GM12878 (cell line): ENCODE data around the gene PRMT1. TPM values are rescaled to one million over a fixed set of nuclear protein-coding genes. Genes with fewer than 3 reads are reported as not detected.

Experiments used
- ATAC-seq: fragments of 200-7000 bp; cut with Tn5 transposase; 3 replicates; pipeline ENCODE4 v1.9.1; 2020; ENCODE audit warnings: mild to moderate bottlenecking, moderate library complexity
- BruUV-seq: library from RNA; stranded (reverse); fragments of 400-500 nt; replicated peaks from 2 replicates; lab custom pipeline; 2021; lab: Mats Ljungman, UMichigan
- CTCF ChIA-PET: fragments of 300-600 bp; sonication (Branson Sonifier 250); formaldehyde crosslinking; extraction: SDS; loops from one replicate; lab custom pipeline; 2021; ENCODE audit warnings: inconsistent platforms; lab: Yijun Ruan, JAX
- POLR2A ChIA-PET: fragments of 350-600 bp; formaldehyde crosslinking; extraction: SDS; loops from one replicate; lab custom pipeline; 2021; ENCODE audit warnings: inconsistent platforms; lab: Charles Lee
- RAD21 ChIA-PET: fragments of 300-600 bp; sonication (Branson Sonifier 250); formaldehyde crosslinking; loops from one replicate; lab custom pipeline; 2023; ENCODE audit warnings: antibody characterized with exemption; ENCODE audit not compliant: unreplicated experiment; lab: Charles Lee
- SMC1A ChIA-PET: fragments of 300-600 bp; sonication (Branson Sonifier 250); formaldehyde crosslinking; loops from one replicate; lab custom pipeline; 2023; ENCODE audit not compliant: unreplicated experiment, uncharacterized antibody; lab: Charles Lee
- DNase-seq: peaks from one replicate; pipeline ENCODE4 v3.0.0-alpha.2; 2011; ENCODE audit warnings: low read depth, low spot score
- FAIRE-seq: peaks from 3 replicates; lab custom pipeline; 2011; peaks lifted over from hg19 to GRCh38; lab: Jason Lieb, UNC
- H2AFZ ChIP-seq: 2 replicates; pipeline ENCODE4 v1.6.0; 2011; ENCODE audit warnings: low read depth, low read length, control low read depth; ENCODE audit not compliant: control insufficient read depth
- H3K27ac ChIP-seq: 2 replicates; pipeline ENCODE4 v1.5.1; 2011; ENCODE audit warnings: control low read depth; ENCODE audit not compliant: control insufficient read depth, insufficient read depth
- H3K27me3 ChIP-seq, 2 experiments: replicated peaks in 1 of 2; 2 replicates each; pipeline versions ENCODE4 v1.6.0 to v1.6.1; 2011; ENCODE audit warnings: low read length in 1 of 2; ENCODE audit not compliant: control insufficient read depth in 2 of 2, insufficient read depth in 2 of 2
- H3K36me3 ChIP-seq, 2 experiments: 2 replicates each; pipeline ENCODE4 v1.5.1; 2011; ENCODE audit warnings: low read length in 1 of 2; ENCODE audit not compliant: control insufficient read depth in 2 of 2, insufficient read depth in 2 of 2
- H3K4me1 ChIP-seq: 2 replicates; pipeline ENCODE4 v1.6.1; 2011; ENCODE audit warnings: mild to moderate bottlenecking, low read length, moderate library complexity, mixed read lengths; ENCODE audit not compliant: control insufficient read depth, insufficient read depth
- H3K4me2 ChIP-seq: 2 replicates; pipeline ENCODE4 v1.6.0; 2011; ENCODE audit warnings: control low read depth; ENCODE audit not compliant: control insufficient read depth, insufficient read depth
- H3K4me3 ChIP-seq: fragments of 200-600 bp; sonication (generic); 2 replicates; pipeline ENCODE4 v1.5.1; 2016
- H3K79me2 ChIP-seq: 2 replicates; pipeline ENCODE4 v1.6.0; 2011; ENCODE audit warnings: low read length; ENCODE audit not compliant: control insufficient read depth, insufficient read depth
- H3K9ac ChIP-seq: 2 replicates; pipeline ENCODE4 v1.8.0; 2011; ENCODE audit warnings: low read length, control low read depth, mixed read lengths; ENCODE audit not compliant: control insufficient read depth, insufficient read depth
- H3K9me3 ChIP-seq: replicated peaks from 3 replicates; pipeline ENCODE4 v1.5.1; 2011; ENCODE audit warnings: mild to moderate bottlenecking, low read length; ENCODE audit not compliant: control insufficient read depth, insufficient read depth
- H4K20me1 ChIP-seq: 2 replicates; pipeline ENCODE4 v1.6.0; 2011; ENCODE audit not compliant: control insufficient read depth, insufficient read depth
- ASH2L ChIP-seq: fragments of 300-600, 200-600 bp; sonication (generic); IDR thresholded peaks from 2 replicates; pipeline ENCODE4 v1.6.1; 2017; ENCODE audit warnings: low read depth, mild to moderate bottlenecking, borderline replicate concordance
- CBX5 ChIP-seq: sonication (generic); IDR thresholded peaks from 2 replicates; pipeline ENCODE4 v1.6.1; 2016; ENCODE audit warnings: low read depth, moderate library complexity, mild to moderate bottlenecking, inconsistent platforms
- CHD1 ChIP-seq: IDR thresholded peaks from 2 replicates; pipeline ENCODE4 v1.6.1; 2012; ENCODE audit warnings: low read depth, low read length, improper control_type of control experiment
- CUX1 ChIP-seq: IDR thresholded peaks from 2 replicates; pipeline ENCODE4 v1.6.1; 2012; ENCODE audit warnings: improper control_type of control experiment, low read depth, low read length; ENCODE audit not compliant: insufficient replicate concordance
- EGR1 ChIP-seq, 2 experiments: IDR thresholded peaks; 1 replicate in 1 of 2; 2 replicates in 1 of 2; pipeline ENCODE4 v1.6.1; 2011 to 2012; ENCODE audit warnings: low read depth in 2 of 2, low read length in 2 of 2, borderline replicate concordance in 1 of 2, mild to moderate bottlenecking in 1 of 2, moderate library complexity in 1 of 2
- MTA2 ChIP-seq: fragments of 450-650 bp; IDR thresholded peaks from 2 replicates; pipeline ENCODE4 v1.6.1; 2016; ENCODE audit warnings: low read depth, mild to moderate bottlenecking, moderate library complexity
- RELA ChIP-seq: fragments of 450-650 bp; IDR thresholded peaks from 2 replicates; pipeline ENCODE4 v1.8.0; 2014; ENCODE audit warnings: borderline replicate concordance; ENCODE audit not compliant: partially characterized antibody
- WRNIP1 ChIP-seq: IDR thresholded peaks from 2 replicates; pipeline ENCODE4 v1.6.1; 2011; ENCODE audit warnings: low read depth, low read length, improper control_type of control experiment, borderline replicate concordance
- WGBS: methylation state at CpG from one replicate; pipeline ENCODE4 v1.1.6; 2016; ENCODE audit warnings: low lambda C conversion rate; ENCODE audit not compliant: insufficient replicate concordance, insufficient coverage; ENCODE audit errors: missing lambda C conversion rate; 5-methylcytosine and 5-hydroxymethylcytosine counted together
- in situ Hi-C: fragments of 300-500 bp; cut with MboI; formaldehyde crosslinking; loops from 9 replicates; pipeline ENCODE4 v1.14.3; 2018; ENCODE audit warnings: mixed read lengths
- intact Hi-C: fragments of 100-400 bp; cut with micrococcal nuclease; formaldehyde crosslinking; loops from one replicate; pipeline ENCODE4 v1.14.2; 2022; ENCODE audit not compliant: unreplicated experiment
- polyA plus RNA-seq, 11 experiments: library from polyadenylated mRNA; depleted of rRNA in 4 of 11; unstranded in 6 of 11; stranded (reverse) in 5 of 11; fragments of >200 nt; fragmentation: Nextera tagmentation in 4 of 11; fragmentation: Illumina TruSeq in 1 of 11; extraction: Ambion mirVana in 4 of 11; extraction: Trizol in 1 of 11; gene quantifications; 1 replicate in 1 of 11; 2 replicates in 10 of 11; pipeline versions ENCODE4 v1.2.1 to v1.2.3, GENCODE V29; 2011 to 2016; ENCODE audit warnings: inconsistent platforms in 2 of 11, missing spikeins in 2 of 11, low read depth in 1 of 11
- total RNA-seq, 4 experiments: library from RNA; depleted of rRNA in 3 of 4; stranded (reverse); fragments of >200 nt in 3 of 4; fragmentation: Illumina TruSeq in 1 of 4; extraction: Trizol in 1 of 4; gene quantifications; 2 replicates each; pipeline versions ENCODE4 v1.2.1 to v1.2.3, GENCODE V29; 2013 to 2021
- TF ChIP-seq, protein P1 (sequence below): fragments of 450-650 bp; IDR thresholded peaks from 2 replicates; pipeline ENCODE4 v1.6.1; 2017; ENCODE audit warnings: low read depth, mild to moderate bottlenecking, moderate library complexity

Gene PRMT1
- total and polyA plus RNA-seq, 10 of the 15 experiments (the other 5 are each of a cell fraction or from before 2014, with no cell fraction given): 19.9 to 667 (median 444) TPM

GRCh38 chr19:49696865-49697264 lies 19.8 kb downstream of the PRMT1 start:
- CTCF ChIA-PET: no interaction called here
- H3K9ac ChIP-seq: no peak overlapping the region

More at GRCh38 chr19:49696865-49697264, 19.8 kb downstream of the PRMT1 start:
- POLR2A ChIA-PET: no interaction called here
- no peaks in the 10 kb centered on the region for H3K27me3 ChIP-seq
- ATAC-seq (no peak), FAIRE-seq (no peak), DNase-seq (no peak)
- H2AFZ ChIP-seq: no peak overlapping the region
- H3K4me2 ChIP-seq: no peak overlapping the region
- no peaks in the 10 kb centered on the region for H4K20me1 ChIP-seq
- 53% methylated on average over 7 of the region's 7 CpGs for WGBS
- no peaks in the 10 kb centered on the region for H3K79me2 ChIP-seq
- SMC1A ChIA-PET: no interaction called here
- H3K36me3 ChIP-seq: no peaks in the 10 kb centered on the region
- no peaks in the 10 kb centered on the region for H3K4me1 ChIP-seq
- H3K27ac ChIP-seq: no peak overlapping the region
- TF ChIP-seq, protein P1, sequence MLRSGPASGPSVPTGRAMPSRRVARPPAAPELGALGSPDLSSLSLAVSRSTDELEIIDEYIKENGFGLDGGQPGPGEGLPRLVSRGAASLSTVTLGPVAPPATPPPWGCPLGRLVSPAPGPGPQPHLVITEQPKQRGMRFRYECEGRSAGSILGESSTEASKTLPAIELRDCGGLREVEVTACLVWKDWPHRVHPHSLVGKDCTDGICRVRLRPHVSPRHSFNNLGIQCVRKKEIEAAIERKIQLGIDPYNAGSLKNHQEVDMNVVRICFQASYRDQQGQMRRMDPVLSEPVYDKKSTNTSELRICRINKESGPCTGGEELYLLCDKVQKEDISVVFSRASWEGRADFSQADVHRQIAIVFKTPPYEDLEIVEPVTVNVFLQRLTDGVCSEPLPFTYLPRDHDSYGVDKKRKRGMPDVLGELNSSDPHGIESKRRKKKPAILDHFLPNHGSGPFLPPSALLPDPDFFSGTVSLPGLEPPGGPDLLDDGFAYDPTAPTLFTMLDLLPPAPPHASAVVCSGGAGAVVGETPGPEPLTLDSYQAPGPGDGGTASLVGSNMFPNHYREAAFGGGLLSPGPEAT: no peak
- TF ChIP-seq CBX5 (no peak), ASH2L (no peak), EGR1 (IDR thresholded peaks at IDR 0.05; ENCODE audit: borderline replicate concordance in 1 of 2, low read depth in 2 of 2, low read length in 2 of 2) (no peak), WRNIP1 (no peak), CHD1 (no peak), RELA (no peak), CUX1 (no peak), MTA2 (no peak)
- in situ Hi-C loops (no loop called here), intact Hi-C loops (no loop called here)
- no peak overlapping the region for H3K4me3 ChIP-seq
- RAD21 ChIA-PET: no interaction called here
- no TSS peak for BruUV-seq
- no peaks in the 10 kb centered on the region for H3K9me3 ChIP-seq
